Stimulated activated naive CD8-positive, alpha-beta T cell treated with anti-CD3 and anti-CD28 coated beads, Interleukin-15, Interleukin-2, amounts not matched to agents 100 U/mL and 50 U/mL, for 24 hours (primary cell): Measurements from ENCODE around the gene AK4.

Source experiments
- ATAC-seq: fragments of 150-1000 bp; cut with Tn5 transposase; one replicate; pipeline ENCODE4 v1.10.0; 2021
- DNase-seq: peaks from one replicate; pipeline ENCODE4 v3.0.0; 2021

The AK4 gene

DNA sequence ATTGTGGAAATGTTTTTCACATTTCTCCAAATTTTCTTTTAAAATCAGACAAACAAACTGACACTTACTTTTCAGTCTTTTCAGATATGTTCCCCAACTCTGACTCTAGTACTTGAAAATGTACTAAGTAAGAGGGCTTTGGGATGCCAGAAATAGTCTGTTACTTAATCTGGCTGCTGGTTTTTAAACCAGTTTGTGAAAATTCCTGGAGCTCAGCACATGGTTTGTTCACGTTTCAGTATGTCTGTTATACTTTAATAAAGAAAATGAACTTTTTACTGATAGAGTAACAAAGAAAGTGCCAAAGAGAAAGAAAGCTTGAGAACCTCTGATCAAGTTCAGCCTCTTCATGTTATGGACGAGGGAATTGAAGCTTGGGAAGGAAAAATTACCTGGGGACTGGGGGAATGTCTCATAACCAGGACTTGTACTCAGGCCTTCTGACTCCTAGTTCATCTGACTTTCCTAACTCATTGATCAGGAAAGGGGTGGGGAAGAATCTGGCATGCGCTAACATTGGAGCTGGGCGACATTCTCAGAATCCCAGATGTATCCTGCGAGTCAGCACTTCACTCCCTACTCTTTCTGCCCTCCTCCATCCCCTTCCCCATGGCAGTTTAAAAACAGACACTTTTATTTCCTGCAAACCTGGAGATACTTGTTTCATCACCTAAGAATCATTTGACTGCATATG is 130.5 kb downstream of the AK4 start:
- DNase-seq (no peak), ATAC-seq (no peak)

GRCh38 chr1:65279070-65279779 is 131.2 kb downstream of the AK4 start:
- DNase-seq, result no peak
- ATAC-seq, result no peak
